Activated CD8-positive, alpha-beta memory T cell treated with anti-CD3 and anti-CD28 coated beads for 24 hours (primary cell): ENCODE measurements around the gene IFITM1.

Source experiments
- DNase-seq: peaks from one replicate; pipeline ENCODE4 v3.0.0-alpha.2; 2020

The IFITM1 gene

GRCh38 chr11:313787-314553 is at the start of gene IFITM1:
TSS of gene IFITM1 (plus strand) at chr11:314040. CDS start at chr11:314171, 131 bp downstream.
- peak; percentile 85 for DNase-seq

- DNase-seq = peak; percentile 82
Measured at GRCh38 chr11:266676-267439, 47.0 kb upstream of the IFITM1 start.

- peak; percentile 83 for DNase-seq
Measured at GRCh38 chr11:267491-267994, 46.3 kb upstream of the IFITM1 start.

DNA sequence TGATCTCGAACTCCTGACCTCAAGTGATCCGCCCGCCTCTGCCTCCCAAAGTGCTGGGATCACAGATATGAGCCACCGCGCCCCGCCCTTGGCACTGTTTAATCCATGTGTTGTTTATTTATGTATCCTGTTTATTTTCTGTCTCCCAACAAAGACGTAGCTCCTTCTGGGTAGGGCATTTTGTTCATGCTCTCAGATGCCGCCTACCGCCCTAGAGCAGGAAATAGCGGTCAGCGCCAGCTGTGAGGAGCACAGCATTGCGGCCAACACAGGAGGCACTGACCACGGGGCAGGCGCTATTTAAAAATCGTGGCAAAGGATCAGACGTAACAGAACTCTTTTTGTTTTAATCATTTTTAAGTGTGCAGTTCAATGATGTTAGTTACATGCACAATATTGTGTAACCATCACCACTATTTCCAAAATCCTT is 45.1 kb upstream of the IFITM1 start:
- peak; percentile 70 for DNase-seq

DNA sequence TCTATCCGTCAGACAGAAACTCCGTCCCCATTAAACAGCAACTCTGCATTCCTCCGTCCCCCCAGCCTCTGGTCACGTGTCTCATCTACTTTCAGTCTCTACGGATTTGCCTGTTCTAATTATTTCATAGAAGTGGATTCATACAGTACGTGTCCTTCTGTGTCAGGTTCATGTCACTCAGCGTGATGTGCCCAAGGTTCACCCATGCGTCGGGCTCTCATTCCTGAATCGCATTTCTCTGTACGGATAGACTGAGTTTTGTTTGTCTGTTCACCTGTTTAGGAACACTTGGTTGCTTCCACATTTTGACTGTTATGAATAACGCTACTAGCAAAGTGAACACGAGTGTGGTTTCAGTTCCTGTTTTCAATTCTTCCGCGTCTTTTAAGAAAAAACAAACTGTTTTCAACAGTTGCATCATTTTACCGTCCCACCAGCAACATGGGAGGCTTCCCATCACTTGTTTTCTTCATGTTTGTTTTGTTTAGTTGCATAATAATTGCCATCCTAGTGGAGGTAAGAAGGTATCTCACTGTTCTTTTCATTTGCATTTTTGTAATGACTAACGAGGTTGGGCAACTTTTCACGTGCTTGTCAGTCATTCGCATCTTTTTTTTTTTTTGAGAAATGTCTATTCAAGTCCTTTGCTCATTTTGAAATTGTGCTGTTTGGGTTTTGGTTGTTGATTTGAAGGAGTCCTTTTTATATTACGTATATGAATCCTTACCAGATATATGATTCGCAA is 44.5 kb upstream of the IFITM1 start:
- DNase-seq = peak; percentile 80

DNA sequence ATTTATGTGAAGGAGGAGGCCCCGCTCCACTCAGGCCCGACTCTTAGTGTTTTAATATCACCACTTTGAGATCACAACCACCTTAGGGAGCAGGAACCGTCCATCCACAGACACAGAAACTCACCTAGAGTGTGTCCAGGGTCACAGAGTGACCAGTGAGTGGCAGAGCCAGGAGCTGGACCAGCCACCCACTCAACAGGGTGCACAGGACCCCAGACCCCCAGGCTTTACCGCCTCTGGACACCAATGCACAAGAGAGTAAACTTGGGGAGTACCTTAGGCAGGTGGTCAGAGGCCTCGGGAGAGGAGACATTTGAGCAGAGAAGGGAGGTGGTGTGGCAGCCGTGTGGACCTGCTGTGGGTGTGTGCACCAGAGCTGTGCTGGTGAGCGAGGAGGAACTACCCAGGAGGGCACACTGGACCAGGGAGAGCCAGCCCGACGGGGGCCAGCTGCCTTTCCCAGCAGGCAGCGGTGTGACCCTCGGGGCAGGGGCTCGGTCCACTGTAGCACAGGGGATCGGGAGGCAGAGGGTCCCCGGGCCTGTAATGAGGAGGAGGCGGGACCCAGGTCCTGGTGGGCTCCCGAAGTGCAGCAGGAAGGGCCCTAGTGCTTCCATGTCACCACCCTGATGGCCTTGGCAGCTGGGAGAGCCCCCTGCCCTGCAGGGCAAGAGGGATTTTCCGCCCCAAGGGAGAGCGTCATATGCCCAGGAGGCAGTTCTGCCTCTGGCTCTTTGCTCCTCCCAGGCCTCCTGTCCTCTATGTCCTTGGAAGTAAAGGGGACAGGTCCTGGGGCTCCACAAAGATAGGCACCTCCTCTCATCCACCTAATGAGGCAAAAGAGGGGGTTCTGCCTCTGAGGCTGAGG is 43.2 kb upstream of the IFITM1 start:
- no peak for DNase-seq

- DNase-seq = no peak
Measured at GRCh38 chr11:271319-271715, 42.5 kb upstream of the IFITM1 start.

DNA sequence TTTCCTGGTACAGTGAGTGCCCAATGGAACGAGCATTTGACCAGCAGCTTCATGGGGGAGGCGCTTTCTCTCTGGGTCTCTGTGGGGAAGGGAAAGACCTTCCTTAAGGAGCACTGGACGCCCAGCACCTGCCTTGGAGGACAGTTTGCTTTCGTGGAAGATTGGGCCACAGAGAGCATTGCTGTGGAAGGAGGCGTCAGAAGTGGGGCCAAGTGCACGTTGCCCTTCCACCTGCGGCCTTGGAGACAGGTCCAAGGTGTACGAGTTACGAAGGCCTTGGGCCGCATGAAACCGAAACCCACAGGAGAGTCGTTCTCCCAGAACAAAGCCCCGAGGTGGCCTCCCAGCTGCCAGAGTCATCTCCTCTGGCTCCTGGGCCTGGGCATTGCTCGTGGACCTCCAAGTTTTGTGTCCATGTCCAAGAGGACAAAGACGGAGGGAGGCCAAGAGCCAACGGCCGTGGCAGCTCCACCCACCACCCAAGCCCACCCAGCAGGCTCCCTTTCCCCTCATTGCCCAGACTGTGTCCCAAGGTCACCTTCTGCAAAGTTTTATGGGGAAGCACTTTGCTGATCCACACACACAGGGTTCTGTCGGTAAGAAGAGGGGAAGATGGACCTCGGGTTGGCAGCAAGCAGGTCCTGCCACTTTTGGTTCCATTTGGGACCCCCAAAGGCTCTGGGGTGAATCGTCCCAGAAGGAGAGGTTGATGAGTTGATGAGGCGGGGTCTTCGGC is 41.5 kb upstream of the IFITM1 start:
- DNase-seq = peak; percentile 38

DNA sequence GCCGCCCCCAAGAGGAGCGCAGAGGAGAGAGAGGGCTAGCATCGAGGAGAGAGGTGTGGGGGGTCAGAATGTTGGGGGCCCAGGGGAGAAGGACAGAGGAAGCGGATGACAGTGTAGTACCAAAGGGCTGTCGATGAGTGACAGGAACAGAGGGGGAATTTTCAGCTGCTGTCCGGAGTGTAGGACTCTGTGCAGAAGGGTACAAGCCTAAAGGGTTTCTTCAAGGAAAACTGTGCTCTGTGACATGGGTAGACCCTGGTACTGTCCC is 41.0 kb upstream of the IFITM1 start:
- no peak for DNase-seq

DNA sequence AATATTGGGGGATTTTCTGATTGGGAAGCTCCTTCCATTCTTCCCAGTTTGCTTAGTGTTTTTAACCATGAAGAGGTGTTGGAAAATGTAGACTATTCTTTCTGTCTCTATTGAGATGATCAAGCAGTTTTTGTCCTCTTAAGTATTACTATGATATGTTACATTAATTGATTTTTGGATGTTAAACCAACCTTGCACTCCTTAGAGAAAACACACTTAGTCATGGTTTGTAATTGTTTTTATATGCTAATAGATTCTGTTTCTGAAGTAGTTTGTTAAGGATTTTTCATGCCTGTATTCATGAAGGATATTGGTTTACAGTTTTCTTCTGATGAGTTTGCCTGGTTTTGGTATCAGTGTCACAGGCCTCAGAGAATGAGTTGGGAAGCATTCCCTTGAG is 37.6 kb upstream of the IFITM1 start:
- DNase-seq = no peak

DNA sequence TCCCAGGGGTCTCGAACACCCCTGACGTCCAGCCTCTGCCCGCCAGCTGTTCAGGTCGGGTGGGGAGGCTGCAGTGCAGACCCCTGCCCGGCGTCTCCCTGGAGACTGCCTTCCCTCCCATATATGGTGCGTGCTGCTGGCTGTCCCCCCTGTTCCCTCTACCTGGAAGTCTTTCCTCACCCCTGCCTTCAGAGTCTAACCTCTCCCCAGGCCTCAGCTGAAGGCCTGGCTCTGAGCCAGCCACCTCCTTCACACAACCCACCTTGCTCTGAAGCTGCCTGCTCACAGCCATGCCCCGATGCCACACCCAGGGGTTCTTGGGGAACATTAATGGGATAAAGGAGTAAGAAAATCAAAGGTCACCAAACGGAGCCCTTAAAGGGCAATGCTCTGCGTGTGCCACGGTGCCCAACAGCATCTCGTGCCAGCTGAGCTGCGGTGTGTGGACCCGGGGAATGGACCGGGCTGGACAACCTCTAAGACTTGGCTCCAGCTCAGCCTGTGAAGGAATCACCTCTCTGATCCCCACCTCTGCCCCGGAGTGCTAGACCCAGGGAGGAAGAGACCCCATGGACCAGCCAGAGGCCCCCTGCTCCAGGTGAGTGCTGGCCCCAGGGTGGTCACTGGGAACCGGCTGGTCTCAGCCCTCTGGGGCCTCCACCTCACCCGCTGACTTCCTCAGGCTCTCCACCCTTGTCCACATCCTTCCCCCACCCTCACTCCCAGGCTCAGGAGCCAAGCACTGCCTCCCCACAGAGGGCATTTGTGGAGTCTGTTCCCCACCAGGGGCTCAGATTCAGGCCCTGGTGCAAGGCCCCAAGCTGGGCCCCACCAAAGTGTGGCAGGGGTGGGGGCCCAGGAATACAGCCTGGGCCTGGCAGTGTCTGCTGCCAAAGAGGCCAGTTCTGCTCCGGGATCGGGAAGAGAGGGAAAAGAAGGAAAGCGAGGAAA is 35.6 kb upstream of the IFITM1 start, which contains the start of gene NLRP6:
NLRP6 (plus strand) TSS at position 407 of the 951 bp plus-strand sequence; CDS start at position 570, 163 bp downstream.
- peak; percentile 63 for DNase-seq

GRCh38 chr11:279040-279965 is 34.5 kb upstream of the IFITM1 start:
- peak; percentile 64 for DNase-seq

DNA sequence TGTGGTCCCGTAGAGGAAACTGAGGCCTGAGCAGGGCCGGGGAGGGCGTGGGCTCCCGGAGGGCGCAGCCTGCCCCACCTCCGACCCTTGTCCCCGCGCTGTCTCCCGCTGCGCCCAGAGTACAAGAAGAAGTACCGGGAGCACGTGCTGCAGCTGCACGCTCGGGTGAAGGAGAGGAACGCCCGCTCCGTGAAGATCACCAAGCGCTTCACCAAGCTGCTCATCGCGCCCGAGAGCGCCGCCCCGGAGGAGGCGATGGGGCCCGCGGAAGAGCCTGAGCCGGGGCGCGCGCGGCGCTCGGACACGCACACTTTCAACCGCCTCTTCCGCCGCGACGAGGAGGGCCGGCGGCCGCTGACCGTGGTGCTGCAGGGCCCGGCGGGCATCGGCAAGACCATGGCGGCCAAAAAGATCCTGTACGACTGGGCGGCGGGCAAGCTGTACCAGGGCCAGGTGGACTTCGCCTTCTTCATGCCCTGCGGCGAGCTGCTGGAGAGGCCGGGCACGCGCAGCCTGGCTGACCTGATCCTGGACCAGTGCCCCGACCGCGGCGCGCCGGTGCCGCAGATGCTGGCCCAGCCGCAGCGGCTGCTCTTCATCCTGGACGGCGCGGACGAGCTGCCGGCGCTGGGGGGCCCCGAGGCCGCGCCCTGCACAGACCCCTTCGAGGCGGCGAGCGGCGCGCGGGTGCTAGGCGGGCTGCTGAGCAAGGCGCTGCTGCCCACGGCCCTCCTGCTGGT is 33.7 kb upstream of the IFITM1 start:
- DNase-seq = peak; percentile 75

GRCh38 chr11:280706-281485 is 32.9 kb upstream of the IFITM1 start:
- DNase-seq = peak; percentile 80

- no peak for DNase-seq
Measured at GRCh38 chr11:281486-282161, 32.2 kb upstream of the IFITM1 start.

GRCh38 chr11:282171-282570 is 31.7 kb upstream of the IFITM1 start:
- peak; percentile 61 for DNase-seq
